ACHN (cell line): ENCODE data around the gene ZP3.
"Not testable (repeated sequence)": the region's sequence is repeated elsewhere in the genome, so short reads cannot be mapped to it uniquely, and the experiment has no call there.

Experiments
- DNase-seq: peaks from one replicate; pipeline ENCODE4 v3.0.0-alpha.2; 2015
- in situ Hi-C: cut with HindIII; loops from 2 replicates; pipeline ENCODE4 v1.10.0; 2017; ENCODE audit warnings: low sequenced_read_pairs, low pct_ligation_motif_present, low pct_unique_long_range_greater_than_20kb

ZP3 gene

DNA sequence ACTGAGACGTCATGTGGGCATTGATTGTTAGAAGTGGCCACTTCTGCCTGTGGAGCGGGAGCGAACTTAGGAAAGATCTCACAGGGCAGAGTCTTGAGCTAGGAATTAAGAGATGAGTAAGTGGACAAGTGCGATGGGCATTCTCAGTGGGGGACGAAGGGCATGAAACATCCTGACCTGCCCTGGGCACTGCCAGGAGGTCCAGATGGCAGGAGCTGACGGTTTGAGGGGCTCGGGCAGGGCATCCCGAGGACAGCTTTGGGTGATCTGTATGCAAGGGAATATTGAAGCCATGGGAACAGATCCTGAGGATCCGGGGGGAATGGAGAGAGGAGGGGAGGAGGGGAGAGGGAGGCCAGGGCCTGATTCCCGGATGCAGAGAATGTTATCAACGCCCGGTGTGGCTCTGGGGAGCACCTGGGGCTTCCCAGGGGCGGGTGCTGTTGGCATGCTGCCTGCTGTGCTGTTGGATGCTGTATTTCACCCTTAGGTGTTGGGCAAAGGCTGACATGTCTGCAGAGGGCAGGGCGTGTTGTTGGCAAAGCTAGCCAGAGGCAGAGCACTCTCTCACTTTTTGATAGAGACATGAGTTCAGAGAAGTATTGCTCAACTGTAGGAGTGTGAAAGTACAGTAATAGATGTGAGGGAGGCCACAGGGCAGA is 43.1 kb downstream of the ZP3 start:
- DNase-seq = peak; percentile 75

GRCh38 chr7:76471556-76472221 is 46.9 kb downstream of the ZP3 start:
- in situ Hi-C loops = not testable (repeated sequence)

More for the DNA sequence above, 43.1 kb downstream of the ZP3 start:
- in situ Hi-C loops = not testable (repeated sequence)

GRCh38 chr7:76473097-76473496 is 48.3 kb downstream of the ZP3 start:
- DNase-seq, in situ Hi-C loops: not testable (repeated sequence)

More at GRCh38 chr7:76471556-76472221, 46.9 kb downstream of the ZP3 start:
- DNase-seq = not testable (repeated sequence)

DNA sequence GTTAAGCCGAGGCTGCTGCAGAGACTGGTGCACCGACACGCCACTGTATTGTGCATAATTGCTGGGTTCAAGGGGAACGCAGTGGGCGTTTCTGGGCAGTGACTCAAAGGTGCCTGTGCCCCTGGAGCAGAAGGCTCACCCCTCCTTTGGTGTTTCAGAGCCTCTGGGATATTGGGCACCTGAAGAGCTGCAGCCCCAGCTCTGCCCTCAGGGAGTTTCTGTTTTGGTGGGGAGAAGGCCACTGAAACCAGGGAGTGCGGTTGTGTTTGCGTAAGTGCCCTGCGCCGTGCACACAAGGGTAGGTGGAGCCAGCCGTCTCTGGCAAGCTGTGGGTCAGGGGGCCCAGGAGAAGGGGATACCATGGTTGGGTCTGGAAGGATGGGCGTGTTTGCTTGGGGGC is 51.5 kb downstream of the ZP3 start:
- DNase-seq, in situ Hi-C loops: not testable (repeated sequence)

GRCh38 chr7:76476742-76477474 is 52.2 kb downstream of the ZP3 start:
- DNase-seq, in situ Hi-C loops: not testable (repeated sequence)

DNA sequence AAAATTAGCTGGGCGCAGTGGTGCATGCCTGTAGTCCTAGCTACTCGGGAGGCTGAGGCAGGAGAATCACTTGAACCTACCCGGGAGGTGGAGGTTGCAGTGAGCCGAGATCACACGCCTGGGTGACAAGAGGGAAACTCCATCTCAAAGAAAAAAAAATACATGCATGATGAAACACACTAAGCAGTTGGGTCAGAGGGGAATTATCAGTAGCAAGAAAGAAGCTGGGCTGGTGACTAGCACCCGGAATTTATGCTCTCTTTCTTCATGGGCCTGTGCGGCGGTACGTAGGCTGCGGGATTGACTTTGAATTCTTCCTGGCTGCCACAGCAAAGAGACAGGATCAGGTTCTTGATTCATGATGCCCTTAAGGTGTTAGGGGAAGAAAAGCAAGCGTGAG is 54.9 kb downstream of the ZP3 start:
- DNase-seq, in situ Hi-C loops: not testable (repeated sequence)

DNA sequence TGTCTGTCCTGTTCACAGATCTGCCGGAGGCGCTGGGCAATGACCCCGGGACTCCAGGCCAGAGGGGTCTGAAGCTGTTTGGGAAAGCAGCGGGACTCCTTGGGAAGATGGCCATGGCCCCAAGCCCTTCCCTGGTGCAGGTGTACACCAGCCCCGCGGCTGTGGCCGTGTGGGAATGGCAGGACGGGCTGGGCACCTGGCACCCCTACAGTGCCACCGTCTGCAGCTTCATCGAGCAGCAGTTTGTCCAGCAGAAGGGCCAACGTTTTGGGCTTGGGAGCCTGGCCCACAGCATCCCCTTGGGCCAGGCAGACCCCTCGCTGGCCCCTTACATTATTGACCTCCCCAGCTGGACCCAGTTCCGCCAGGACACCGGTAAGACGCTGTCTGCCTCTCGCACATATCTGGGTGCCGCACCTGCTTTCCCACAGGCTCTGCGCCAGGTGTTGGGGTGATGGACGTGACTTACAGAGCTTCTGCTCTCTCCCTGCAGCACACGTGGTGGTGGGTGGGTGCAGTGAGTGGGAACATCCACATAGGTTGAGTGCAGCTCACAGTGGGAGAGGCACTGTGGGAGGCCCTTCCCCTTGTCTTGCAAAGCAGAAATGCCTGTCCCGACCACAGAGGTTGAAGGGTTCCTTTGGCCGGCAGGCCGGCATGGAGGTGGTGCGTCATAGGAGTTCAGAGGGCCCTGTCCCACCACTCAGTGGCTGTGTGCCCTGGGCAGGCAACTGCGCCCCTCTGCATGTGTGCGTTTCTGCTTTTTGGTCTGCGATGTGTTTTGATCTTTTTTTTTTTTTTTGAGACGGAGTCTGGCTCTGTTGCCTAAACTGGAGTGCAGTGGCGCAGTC is 55.9 kb downstream of the ZP3 start:
- in situ Hi-C loops, DNase-seq: not testable (repeated sequence)

DNA sequence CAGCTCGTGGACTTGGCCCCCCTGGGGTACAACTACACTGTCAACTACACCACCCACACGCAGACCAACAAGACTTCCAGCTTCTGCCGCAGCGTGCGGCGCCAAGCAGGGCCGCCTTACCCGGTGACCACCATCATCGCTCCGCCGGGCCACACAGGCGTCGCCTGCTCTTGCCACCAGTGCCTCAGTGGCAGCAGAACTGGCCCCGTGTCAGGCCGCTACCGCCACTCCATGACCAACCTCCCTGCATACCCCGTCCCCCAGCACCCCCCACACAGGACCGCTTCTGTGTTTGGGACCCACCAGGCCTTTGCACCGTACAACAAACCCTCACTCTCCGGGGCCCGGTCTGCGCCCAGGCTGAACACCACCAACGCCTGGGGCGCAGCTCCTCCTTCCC is 57.9 kb downstream of the ZP3 start:
- in situ Hi-C loops = not testable (repeated sequence)

GRCh38 chr7:76483081-76483480 is 58.3 kb downstream of the ZP3 start:
- DNase-seq, in situ Hi-C loops: not testable (repeated sequence)

More for the DNA sequence above, 57.9 kb downstream of the ZP3 start:
- DNase-seq = not testable (repeated sequence)

- DNase-seq, in situ Hi-C loops: not testable (repeated sequence)
Observed at GRCh38 chr7:76484456-76484855, 59.7 kb downstream of the ZP3 start.

- DNase-seq, in situ Hi-C loops: not testable (repeated sequence)
Observed at GRCh38 chr7:76485822-76486610, 61.3 kb downstream of the ZP3 start.

GRCh38 chr7:76486618-76487017 is 61.9 kb downstream of the ZP3 start:
- in situ Hi-C loops, DNase-seq: not testable (repeated sequence)

- in situ Hi-C loops, DNase-seq: not testable (repeated sequence)
Observed at GRCh38 chr7:76487969-76488368, 63.2 kb downstream of the ZP3 start.
